ENCODE results near the gene A3GALT2. TPM values are rescaled to one million over a fixed set of nuclear protein-coding genes. Genes with fewer than 3 reads are reported as not detected.

Gene A3GALT2
- polyA plus RNA-seq, 3 donors: not detected

DNA sequence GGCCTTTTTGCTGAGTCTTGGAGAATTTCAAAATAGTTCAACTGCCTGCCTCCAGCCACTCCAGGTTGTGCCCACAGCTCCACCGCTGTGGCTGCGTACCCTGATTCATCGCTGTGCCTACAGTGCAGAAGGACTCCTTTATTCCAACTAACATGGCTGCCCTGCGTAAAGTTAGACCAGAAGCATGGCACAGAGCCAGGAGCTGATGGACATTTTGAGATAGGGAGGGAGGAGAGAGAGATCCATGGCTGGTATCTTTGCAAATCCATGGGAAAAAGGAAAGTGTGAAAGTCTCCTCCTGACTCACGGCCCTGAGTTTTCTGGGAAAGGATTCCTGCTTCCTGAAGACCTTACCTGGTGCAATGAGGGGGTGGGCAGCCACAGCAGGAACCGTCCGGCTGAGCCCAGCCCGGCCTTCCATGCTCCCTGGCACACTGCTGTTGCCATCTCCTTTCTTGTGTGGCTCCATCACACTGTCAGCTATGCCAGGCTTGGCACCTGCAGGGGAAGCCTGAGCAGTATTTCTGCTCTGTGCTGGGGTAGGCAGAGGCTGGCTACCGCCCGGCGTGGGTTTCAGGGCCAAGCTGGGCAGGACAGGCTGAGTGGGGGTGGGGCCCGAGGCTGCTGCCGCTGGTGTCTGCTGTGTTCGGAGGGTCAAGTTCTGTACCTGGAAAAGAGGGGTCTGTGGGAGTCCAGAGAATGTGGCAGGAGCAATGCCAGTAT lies 46.0 kb upstream of the A3GALT2 start:
- TF ChIP-seq, protein P1, sequence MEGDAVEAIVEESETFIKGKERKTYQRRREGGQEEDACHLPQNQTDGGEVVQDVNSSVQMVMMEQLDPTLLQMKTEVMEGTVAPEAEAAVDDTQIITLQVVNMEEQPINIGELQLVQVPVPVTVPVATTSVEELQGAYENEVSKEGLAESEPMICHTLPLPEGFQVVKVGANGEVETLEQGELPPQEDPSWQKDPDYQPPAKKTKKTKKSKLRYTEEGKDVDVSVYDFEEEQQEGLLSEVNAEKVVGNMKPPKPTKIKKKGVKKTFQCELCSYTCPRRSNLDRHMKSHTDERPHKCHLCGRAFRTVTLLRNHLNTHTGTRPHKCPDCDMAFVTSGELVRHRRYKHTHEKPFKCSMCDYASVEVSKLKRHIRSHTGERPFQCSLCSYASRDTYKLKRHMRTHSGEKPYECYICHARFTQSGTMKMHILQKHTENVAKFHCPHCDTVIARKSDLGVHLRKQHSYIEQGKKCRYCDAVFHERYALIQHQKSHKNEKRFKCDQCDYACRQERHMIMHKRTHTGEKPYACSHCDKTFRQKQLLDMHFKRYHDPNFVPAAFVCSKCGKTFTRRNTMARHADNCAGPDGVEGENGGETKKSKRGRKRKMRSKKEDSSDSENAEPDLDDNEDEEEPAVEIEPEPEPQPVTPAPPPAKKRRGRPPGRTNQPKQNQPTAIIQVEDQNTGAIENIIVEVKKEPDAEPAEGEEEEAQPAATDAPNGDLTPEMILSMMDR (IDR thresholded peaks at IDR 0.05): no peak
- no peak overlapping the region for H3K27ac ChIP-seq (ENCODE audit: low read depth in 1 of 2, low read length in 2 of 2)
- no peaks in the 10 kb centered on the region for H3K9me3 ChIP-seq (replicated peaks in 1 of 2; ENCODE audit: control insufficient read depth in 1 of 2, insufficient read depth in 1 of 2, low read length in 2 of 2)
- H3K36me3 Mint-ChIP-seq: peaks cover 15 to 23% of the 10 kb centered on the region in 2 donors
- intact Hi-C loops (cut with micrococcal nuclease): loop anchor here (1.0 to 10.0 kb wide), 3 partner anchors 72 to 98 kb away; no protein-coding TSS in a partner anchor
- H3K9ac ChIP-seq (ENCODE audit: insufficient read depth, low read length, poor library complexity, severe bottlenecking): no peak overlapping the region
- H3K4me1 Mint-ChIP-seq: peaks cover 21% of the 10 kb centered on the region
- H3K4me3 Mint-ChIP-seq: no peak overlapping the region
- no peaks in the 10 kb centered on the region for H3K36me3 ChIP-seq (replicated peaks in 1 of 2; ENCODE audit: control insufficient read depth in 1 of 2, insufficient read depth in 2 of 2, low read length in 2 of 2)
- no peak overlapping the region for H3K4me2 ChIP-seq (replicated peaks; ENCODE audit: extremely low read depth, low read length, poor library complexity, severe bottlenecking)
- peaks cover 12 to 13% of the 10 kb centered on the region in 2 donors for H3K4me1 ChIP-seq (ENCODE audit: control insufficient read depth in 1 of 2, insufficient read depth in 2 of 2, low read length in 2 of 2)
- DNase-seq: no peak
- no peaks in the 10 kb centered on the region for H3K27me3 ChIP-seq (ENCODE audit: control insufficient read depth in 2 of 2, insufficient read depth in 2 of 2, low read length in 2 of 2)
- peak overlapping the region in 4 of 7 donors; percentile 40 to 65 (median 58) for H3K27ac Mint-ChIP-seq
- peaks cover 0 to 4% (median 0%) of the 10 kb centered on the region in 3 donors for H3K27me3 Mint-ChIP-seq (ENCODE audit: low read depth in 3 of 3)
- H3K4me3 ChIP-seq (replicated peaks in 1 of 3; ENCODE audit: low read depth in 2 of 3, low read length in 3 of 3): no peak overlapping the region
- H4K20me1 ChIP-seq (ENCODE audit: insufficient read depth, low read length): no peaks in the 10 kb centered on the region
- WGBS (ENCODE audit: insufficient coverage): 77% methylated on average over 13 of the region's 14 CpGs
- no peaks in the 10 kb centered on the region for H3K79me2 ChIP-seq (ENCODE audit: insufficient read depth, low read length)
- H3K9me3 Mint-ChIP-seq: no peaks in the 10 kb centered on the region
- no peak overlapping the region for H2AFZ ChIP-seq (ENCODE audit: insufficient read depth, low read depth, low read length, poor library complexity, severe bottlenecking)

- DNase-seq: no peak
- peak overlapping the region in 1 of 7 donors; percentile 14 for H3K27ac Mint-ChIP-seq
- Histone ChIP-seq H2AFZ (ENCODE audit: insufficient read depth, low read depth, low read length, poor library complexity, severe bottlenecking) (no peak overlapping the region), H3K27ac (ENCODE audit: low read depth in 1 of 2, low read length in 2 of 2) (no peak overlapping the region), H3K79me2 (ENCODE audit: insufficient read depth, low read length) (no peaks in the 10 kb centered on the region), H3K9ac (ENCODE audit: insufficient read depth, low read length, poor library complexity, severe bottlenecking) (no peak overlapping the region), H4K20me1 (ENCODE audit: insufficient read depth, low read length) (no peaks in the 10 kb centered on the region), H3K9me3 (replicated peaks in 1 of 2; ENCODE audit: control insufficient read depth in 1 of 2, insufficient read depth in 1 of 2, low read length in 2 of 2) (no peaks in the 10 kb centered on the region), H3K27me3 (ENCODE audit: control insufficient read depth in 2 of 2, insufficient read depth in 2 of 2, low read length in 2 of 2) (no peaks in the 10 kb centered on the region), H3K36me3 (replicated peaks in 1 of 2; ENCODE audit: control insufficient read depth in 1 of 2, insufficient read depth in 2 of 2, low read length in 2 of 2) (no peaks in the 10 kb centered on the region), H3K4me2 (replicated peaks; ENCODE audit: extremely low read depth, low read length, poor library complexity, severe bottlenecking) (no peak overlapping the region), H3K4me3 (replicated peaks in 1 of 3; ENCODE audit: low read depth in 2 of 3, low read length in 3 of 3) (no peak overlapping the region), H3K4me1 (ENCODE audit: control insufficient read depth in 1 of 2, insufficient read depth in 2 of 2, low read length in 2 of 2) (peaks cover 19% of the 10 kb centered on the region in 2 donors)
- H3K36me3 Mint-ChIP-seq: peaks cover 19 to 21% of the 10 kb centered on the region in 2 donors
- WGBS (ENCODE audit: insufficient coverage): 92% methylated on average over 8 of the region's 9 CpGs
- peaks cover 32% of the 10 kb centered on the region for H3K4me1 Mint-ChIP-seq
- H3K9me3 Mint-ChIP-seq: no peaks in the 10 kb centered on the region
- peaks cover 0 to 2% (median 2%) of the 10 kb centered on the region in 3 donors for H3K27me3 Mint-ChIP-seq (ENCODE audit: low read depth in 3 of 3)
- no peak overlapping the region for H3K4me3 Mint-ChIP-seq
- intact Hi-C loops (cut with micrococcal nuclease): loop anchor here in 1 of 2 donors (10.0 kb wide), 1 partner anchor 99 kb away; no protein-coding TSS in a partner anchor
- TF ChIP-seq, protein P1 (IDR thresholded peaks at IDR 0.05): no peak
Measured at GRCh38 chr1:33365560-33365997, 44.7 kb upstream of the A3GALT2 start.

Data from CD14-positive monocyte (primary cell).